Keratinocyte (primary cell): ENCODE measurements around the gene VOPP1.

ENCODE experiments used
- EZH2 ChIP-seq: IDR thresholded peaks from one replicate; pipeline ENCODE4 v1.6.1; 2012; ENCODE audit warnings: inconsistent platforms, mild to moderate bottlenecking, low read length, moderate library complexity
- TF ChIP-seq, protein P1 (sequence below), 3 experiments: IDR thresholded peaks in 1 of 3; conservative IDR thresholded peaks in 1 of 3; optimal IDR thresholded peaks in 1 of 3; 2 replicates in 2 of 3; 3 replicates in 1 of 3; pipeline versions ENCODE3 to v1.5.1; 2011; ENCODE audit warnings: low read length in 3 of 3, mild to moderate bottlenecking in 3 of 3, moderate library complexity in 2 of 3, control low read depth in 1 of 3, inconsistent platforms in 1 of 3; ENCODE audit not compliant: insufficient read depth in 2 of 3; ENCODE audit errors: extremely low read depth in 1 of 3

DNA sequence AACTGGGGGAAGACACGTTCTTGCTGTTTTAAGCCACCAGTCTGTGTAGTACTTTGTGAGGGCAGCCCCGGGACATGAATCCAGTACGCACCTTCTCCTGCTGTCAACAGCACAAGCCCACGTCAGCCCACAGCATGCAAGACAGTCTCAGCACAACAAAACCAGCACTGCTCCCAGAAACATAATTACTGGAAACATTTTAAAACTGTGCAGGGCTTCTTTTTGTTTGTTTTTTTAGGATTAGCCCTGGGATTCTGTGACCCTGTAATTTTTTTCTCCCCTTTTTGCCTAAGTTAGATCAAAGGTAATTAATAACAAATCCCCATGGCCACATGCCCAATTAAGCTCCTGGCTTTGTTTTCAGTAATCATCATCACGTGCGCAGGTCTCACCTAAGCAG is 87.5 kb downstream of the VOPP1 start:
- TF ChIP-seq, protein P1, sequence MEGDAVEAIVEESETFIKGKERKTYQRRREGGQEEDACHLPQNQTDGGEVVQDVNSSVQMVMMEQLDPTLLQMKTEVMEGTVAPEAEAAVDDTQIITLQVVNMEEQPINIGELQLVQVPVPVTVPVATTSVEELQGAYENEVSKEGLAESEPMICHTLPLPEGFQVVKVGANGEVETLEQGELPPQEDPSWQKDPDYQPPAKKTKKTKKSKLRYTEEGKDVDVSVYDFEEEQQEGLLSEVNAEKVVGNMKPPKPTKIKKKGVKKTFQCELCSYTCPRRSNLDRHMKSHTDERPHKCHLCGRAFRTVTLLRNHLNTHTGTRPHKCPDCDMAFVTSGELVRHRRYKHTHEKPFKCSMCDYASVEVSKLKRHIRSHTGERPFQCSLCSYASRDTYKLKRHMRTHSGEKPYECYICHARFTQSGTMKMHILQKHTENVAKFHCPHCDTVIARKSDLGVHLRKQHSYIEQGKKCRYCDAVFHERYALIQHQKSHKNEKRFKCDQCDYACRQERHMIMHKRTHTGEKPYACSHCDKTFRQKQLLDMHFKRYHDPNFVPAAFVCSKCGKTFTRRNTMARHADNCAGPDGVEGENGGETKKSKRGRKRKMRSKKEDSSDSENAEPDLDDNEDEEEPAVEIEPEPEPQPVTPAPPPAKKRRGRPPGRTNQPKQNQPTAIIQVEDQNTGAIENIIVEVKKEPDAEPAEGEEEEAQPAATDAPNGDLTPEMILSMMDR (optimal IDR thresholded peaks at IDR 0.05 in 1 of 3, IDR thresholded peaks at IDR 0.05 in 1 of 3, conservative IDR thresholded peaks at IDR 0.05 in 1 of 3; ENCODE audit: extremely low read depth in 1 of 3, insufficient read depth in 2 of 3, low read length in 3 of 3) = no peak
- no peak for TF ChIP-seq EZH2
